ENCODE results near the gene GRID2. TPM values are rescaled to one million over a fixed set of nuclear protein-coding genes. Genes with fewer than 3 reads are reported as not detected.

GRID2 gene
- total RNA-seq, 1 donor from 2014 or later, result not detected

GRCh38 chr4:93065790-93066189 is 762.0 kb downstream of the GRID2 start:
- intact Hi-C loops (cut with micrococcal nuclease), result no loop called here
- no peak for DNase-seq
- Histone ChIP-seq H3K36me3 (no peaks in the 10 kb centered on the region), H3K9me3 (replicated peaks) (no peaks in the 10 kb centered on the region), H3K4me1 (no peaks in the 10 kb centered on the region), H3K27me3 (ENCODE audit: low read depth) (no peaks in the 10 kb centered on the region), H3K27ac (replicated peaks) (no peak overlapping the region), H3K4me3 (no peak overlapping the region)
- TF ChIP-seq CTCF (IDR thresholded peaks at IDR 0.05; ENCODE audit: borderline replicate concordance), result no peak

- H3K27ac ChIP-seq (replicated peaks), result no peak overlapping the region
- no peaks in the 10 kb centered on the region for H3K9me3 ChIP-seq (replicated peaks)
- no peaks in the 10 kb centered on the region for H3K36me3 ChIP-seq
- no peaks in the 10 kb centered on the region for H3K4me1 ChIP-seq
- no peaks in the 10 kb centered on the region for H3K27me3 ChIP-seq (ENCODE audit: low read depth)
- H3K4me3 ChIP-seq, result no peak overlapping the region
- TF ChIP-seq CTCF (IDR thresholded peaks at IDR 0.05; ENCODE audit: borderline replicate concordance), result no peak
- intact Hi-C loops (cut with micrococcal nuclease), result no loop called here
- DNase-seq, result no peak
Measured at GRCh38 chr4:93066749-93067148, 763.0 kb downstream of the GRID2 start.

DNA sequence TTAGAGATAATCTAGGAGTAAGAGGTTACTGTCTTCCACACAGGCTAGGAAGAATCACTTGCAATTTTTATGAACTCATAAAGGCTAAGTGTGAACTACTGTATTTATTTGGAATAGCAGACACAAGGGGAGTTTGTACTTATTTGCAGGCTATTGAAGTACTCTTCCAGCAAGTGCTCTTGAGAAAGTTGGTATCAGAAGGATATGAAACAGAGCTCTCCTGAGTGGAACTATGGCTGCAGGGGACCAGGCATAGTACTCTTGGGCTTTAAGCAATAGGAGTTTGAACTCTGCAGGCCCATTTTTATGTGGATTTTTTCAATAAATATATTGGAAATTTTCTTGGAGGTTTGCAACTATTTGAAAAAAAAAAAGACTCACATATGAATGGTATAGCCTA is 768.5 kb downstream of the GRID2 start:
- H3K36me3 ChIP-seq, result no peaks in the 10 kb centered on the region
- H3K4me1 ChIP-seq, result no peaks in the 10 kb centered on the region
- intact Hi-C loops (cut with micrococcal nuclease), result no loop called here
- TF ChIP-seq CTCF (IDR thresholded peaks at IDR 0.05; ENCODE audit: borderline replicate concordance), result no peak
- H3K27me3 ChIP-seq (ENCODE audit: low read depth), result no peaks in the 10 kb centered on the region
- DNase-seq, result no peak
- H3K9me3 ChIP-seq (replicated peaks), result no peaks in the 10 kb centered on the region
- H3K27ac ChIP-seq (replicated peaks), result no peak overlapping the region
- H3K4me3 ChIP-seq, result no peak overlapping the region

DNA sequence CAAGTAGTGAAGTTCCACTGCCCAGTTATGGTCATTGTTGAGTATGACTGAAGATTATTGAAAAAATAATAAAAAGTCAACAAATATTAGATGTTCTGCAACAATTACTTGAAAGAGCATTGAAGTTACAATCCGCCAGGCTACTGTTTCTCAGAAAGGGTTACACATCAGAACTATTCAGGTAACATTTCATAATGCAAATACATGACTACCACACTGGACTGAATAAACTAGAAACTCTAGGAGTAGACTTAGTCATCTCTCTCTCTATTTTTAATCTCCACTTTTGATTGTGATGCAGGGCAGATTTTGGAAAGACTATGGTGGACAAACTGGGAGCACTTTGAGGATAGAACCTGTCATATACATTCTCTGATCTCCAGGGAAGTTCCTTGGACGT is 776.5 kb downstream of the GRID2 start:
- TF ChIP-seq CTCF (IDR thresholded peaks at IDR 0.05; ENCODE audit: borderline replicate concordance), result no peak
- DNase-seq, result no peak
- Histone ChIP-seq H3K4me1 (no peaks in the 10 kb centered on the region), H3K9me3 (replicated peaks) (no peaks in the 10 kb centered on the region), H3K36me3 (no peaks in the 10 kb centered on the region), H3K4me3 (no peak overlapping the region), H3K27ac (replicated peaks) (no peak overlapping the region), H3K27me3 (ENCODE audit: low read depth) (no peaks in the 10 kb centered on the region)
- intact Hi-C loops (cut with micrococcal nuclease), result no loop called here

GRCh38 chr4:93084599-93085305 is 781.0 kb downstream of the GRID2 start:
- H3K4me3 ChIP-seq, result no peak overlapping the region
- intact Hi-C loops (cut with micrococcal nuclease), result no loop called here
- no peaks in the 10 kb centered on the region for H3K4me1 ChIP-seq
- no peaks in the 10 kb centered on the region for H3K27me3 ChIP-seq (ENCODE audit: low read depth)
- no peaks in the 10 kb centered on the region for H3K36me3 ChIP-seq
- no peak for DNase-seq
- TF ChIP-seq CTCF (IDR thresholded peaks at IDR 0.05; ENCODE audit: borderline replicate concordance), result no peak
- H3K9me3 ChIP-seq (replicated peaks), result no peaks in the 10 kb centered on the region
- H3K27ac ChIP-seq (replicated peaks), result no peak overlapping the region

Measured in left ventricle myocardium inferior (tissue), 1 donor.